Measurements from ENCODE around the gene PCDHGC4.
A peak's percentile ranks its signal among the peaks of the same experiment; 100 is the strongest.

The PCDHGC4 gene

DNA sequence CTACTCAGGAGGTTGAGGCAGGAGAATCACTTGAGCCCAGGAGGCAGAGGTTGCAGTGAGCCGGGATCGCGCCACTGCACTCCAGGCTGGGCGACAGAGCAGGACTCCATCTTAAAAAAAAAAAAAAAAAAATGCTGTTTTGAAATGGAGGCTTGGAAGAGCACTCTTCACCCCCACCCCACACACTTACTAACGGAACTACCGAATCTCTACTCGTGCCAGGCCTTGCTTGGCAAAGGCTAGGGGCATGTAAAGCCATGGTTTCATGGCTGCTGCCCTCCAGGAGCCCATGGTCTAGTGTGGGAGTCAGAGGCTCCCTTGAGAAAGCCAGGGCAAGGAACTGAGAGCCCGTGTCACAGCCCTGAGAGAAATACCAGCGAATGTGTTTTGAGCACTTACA, 25.3 kb downstream of the PCDHGC4 start:
- H3K4me3 ChIP-seq (ENCODE audit: severe bottlenecking), result no peak overlapping the region
- TF ChIP-seq, protein P1, sequence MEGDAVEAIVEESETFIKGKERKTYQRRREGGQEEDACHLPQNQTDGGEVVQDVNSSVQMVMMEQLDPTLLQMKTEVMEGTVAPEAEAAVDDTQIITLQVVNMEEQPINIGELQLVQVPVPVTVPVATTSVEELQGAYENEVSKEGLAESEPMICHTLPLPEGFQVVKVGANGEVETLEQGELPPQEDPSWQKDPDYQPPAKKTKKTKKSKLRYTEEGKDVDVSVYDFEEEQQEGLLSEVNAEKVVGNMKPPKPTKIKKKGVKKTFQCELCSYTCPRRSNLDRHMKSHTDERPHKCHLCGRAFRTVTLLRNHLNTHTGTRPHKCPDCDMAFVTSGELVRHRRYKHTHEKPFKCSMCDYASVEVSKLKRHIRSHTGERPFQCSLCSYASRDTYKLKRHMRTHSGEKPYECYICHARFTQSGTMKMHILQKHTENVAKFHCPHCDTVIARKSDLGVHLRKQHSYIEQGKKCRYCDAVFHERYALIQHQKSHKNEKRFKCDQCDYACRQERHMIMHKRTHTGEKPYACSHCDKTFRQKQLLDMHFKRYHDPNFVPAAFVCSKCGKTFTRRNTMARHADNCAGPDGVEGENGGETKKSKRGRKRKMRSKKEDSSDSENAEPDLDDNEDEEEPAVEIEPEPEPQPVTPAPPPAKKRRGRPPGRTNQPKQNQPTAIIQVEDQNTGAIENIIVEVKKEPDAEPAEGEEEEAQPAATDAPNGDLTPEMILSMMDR (IDR thresholded peaks at IDR 0.05; ENCODE audit: poor library complexity, severe bottlenecking), result no peak
- peaks cover 42% of the 10 kb centered on the region for H3K4me1 ChIP-seq (ENCODE audit: insufficient read depth, poor library complexity, severe bottlenecking)
- H3K27me3 ChIP-seq (ENCODE audit: insufficient read depth, poor library complexity, severe bottlenecking), result no peaks in the 10 kb centered on the region
- peaks cover 14% of the 10 kb centered on the region for H3K36me3 ChIP-seq (ENCODE audit: low read depth)
- DNase-seq (ENCODE audit: low spot score) (no peak), ATAC-seq (ENCODE audit: low read depth) (no peak)
- peak overlapping the region; percentile 88 for H3K27ac ChIP-seq (ENCODE audit: poor library complexity, severe bottlenecking)
- no peaks in the 10 kb centered on the region for H3K9me3 ChIP-seq (ENCODE audit: severe bottlenecking)

DNA sequence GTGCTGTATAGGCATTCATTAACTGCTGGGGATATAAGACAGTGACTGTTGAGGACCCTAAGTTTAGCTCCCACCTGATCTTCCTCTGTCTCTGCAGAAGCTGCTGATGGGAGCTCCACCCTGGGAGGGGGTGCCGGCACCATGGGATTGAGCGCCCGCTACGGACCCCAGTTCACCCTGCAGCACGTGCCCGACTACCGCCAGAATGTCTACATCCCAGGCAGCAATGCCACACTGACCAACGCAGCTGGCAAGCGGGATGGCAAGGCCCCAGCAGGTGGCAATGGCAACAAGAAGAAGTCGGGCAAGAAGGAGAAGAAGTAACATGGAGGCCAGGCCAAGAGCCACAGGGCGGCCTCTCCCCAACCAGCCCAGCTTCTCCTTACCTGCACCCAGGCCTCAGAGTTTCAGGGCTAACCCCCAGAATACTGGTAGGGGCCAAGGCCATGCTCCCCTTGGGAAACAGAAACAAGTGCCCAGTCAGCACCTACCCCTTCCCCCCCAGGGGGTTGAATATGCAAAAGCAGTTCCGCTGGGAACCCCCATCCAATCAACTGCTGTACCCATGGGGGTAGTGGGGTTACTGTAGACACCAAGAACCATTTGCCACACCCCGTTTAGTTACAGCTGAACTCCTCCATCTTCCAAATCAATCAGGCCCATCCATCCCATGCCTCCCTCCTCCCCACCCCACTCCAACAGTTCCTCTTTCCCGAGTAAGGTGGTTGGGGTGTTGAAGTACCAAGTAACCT, 26.2 kb downstream of the PCDHGC4 start:
- Histone ChIP-seq H3K36me3 (ENCODE audit: low read depth) (peaks cover 20% of the 10 kb centered on the region), H3K4me1 (ENCODE audit: insufficient read depth, poor library complexity, severe bottlenecking) (peaks cover 47% of the 10 kb centered on the region), H3K27me3 (ENCODE audit: insufficient read depth, poor library complexity, severe bottlenecking) (no peaks in the 10 kb centered on the region), H3K4me3 (ENCODE audit: severe bottlenecking) (no peak overlapping the region), H3K27ac (ENCODE audit: poor library complexity, severe bottlenecking) (no peak overlapping the region), H3K9me3 (ENCODE audit: severe bottlenecking) (no peaks in the 10 kb centered on the region)
- ATAC-seq (ENCODE audit: low read depth) (no peak), DNase-seq (ENCODE audit: low spot score) (no peak)
- TF ChIP-seq, protein P1 (IDR thresholded peaks at IDR 0.05; ENCODE audit: poor library complexity, severe bottlenecking), result no peak

DNA sequence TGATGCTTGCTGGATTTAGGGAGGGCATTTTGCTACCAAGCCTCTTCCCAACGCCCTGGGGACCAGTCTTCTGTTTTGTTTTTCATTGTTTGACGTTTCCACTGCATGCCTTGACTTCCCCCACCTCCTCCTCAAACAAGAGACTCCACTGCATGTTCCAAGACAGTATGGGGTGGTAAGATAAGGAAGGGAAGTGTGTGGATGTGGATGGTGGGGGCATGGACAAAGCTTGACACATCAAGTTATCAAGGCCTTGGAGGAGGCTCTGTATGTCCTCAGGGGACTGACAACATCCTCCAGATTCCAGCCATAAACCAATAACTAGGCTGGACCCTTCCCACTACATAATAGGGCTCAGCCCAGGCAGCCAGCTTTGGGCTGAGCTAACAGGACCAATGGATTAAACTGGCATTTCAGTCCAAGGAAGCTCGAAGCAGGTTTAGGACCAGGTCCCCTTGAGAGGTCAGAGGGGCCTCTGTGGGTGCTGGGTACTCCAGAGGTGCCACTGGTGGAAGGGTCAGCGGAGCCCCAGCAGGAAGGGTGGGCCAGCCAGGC, 27.0 kb downstream of the PCDHGC4 start:
- H3K27ac ChIP-seq (ENCODE audit: poor library complexity, severe bottlenecking), result no peak overlapping the region
- no peak for ATAC-seq (ENCODE audit: low read depth)
- peaks cover 47% of the 10 kb centered on the region for H3K4me1 ChIP-seq (ENCODE audit: insufficient read depth, poor library complexity, severe bottlenecking)

DNA sequence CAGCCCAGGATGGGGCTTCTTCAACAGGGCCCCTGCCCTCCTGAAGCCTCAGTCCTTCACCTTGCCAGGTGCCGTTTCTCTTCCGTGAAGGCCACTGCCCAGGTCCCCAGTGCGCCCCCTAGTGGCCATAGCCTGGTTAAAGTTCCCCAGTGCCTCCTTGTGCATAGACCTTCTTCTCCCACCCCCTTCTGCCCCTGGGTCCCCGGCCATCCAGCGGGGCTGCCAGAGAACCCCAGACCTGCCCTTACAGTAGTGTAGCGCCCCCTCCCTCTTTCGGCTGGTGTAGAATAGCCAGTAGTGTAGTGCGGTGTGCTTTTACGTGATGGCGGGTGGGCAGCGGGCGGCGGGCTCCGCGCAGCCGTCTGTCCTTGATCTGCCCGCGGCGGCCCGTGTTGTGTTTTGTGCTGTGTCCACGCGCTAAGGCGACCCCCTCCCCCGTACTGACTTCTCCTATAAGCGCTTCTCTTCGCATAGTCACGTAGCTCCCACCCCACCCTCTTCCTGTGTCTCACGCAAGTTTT, 27.6 kb downstream of the PCDHGC4 start:
- Histone ChIP-seq H3K27ac (ENCODE audit: poor library complexity, severe bottlenecking) (peak overlapping the region; percentile 95), H3K4me3 (ENCODE audit: severe bottlenecking) (no peak overlapping the region), H3K36me3 (ENCODE audit: low read depth) (peaks cover 34% of the 10 kb centered on the region), H3K9me3 (ENCODE audit: severe bottlenecking) (no peaks in the 10 kb centered on the region), H3K27me3 (ENCODE audit: insufficient read depth, poor library complexity, severe bottlenecking) (no peaks in the 10 kb centered on the region), H3K4me1 (ENCODE audit: insufficient read depth, poor library complexity, severe bottlenecking) (peaks cover 47% of the 10 kb centered on the region)
- TF ChIP-seq, protein P1 (IDR thresholded peaks at IDR 0.05; ENCODE audit: poor library complexity, severe bottlenecking), result peak; percentile 84
- no peak for DNase-seq (ENCODE audit: low spot score)
- no peak for ATAC-seq (ENCODE audit: low read depth)

More for the DNA sequence above, 27.0 kb downstream of the PCDHGC4 start:
- H3K4me3 ChIP-seq (ENCODE audit: severe bottlenecking), result no peak overlapping the region
- peaks cover 28% of the 10 kb centered on the region for H3K36me3 ChIP-seq (ENCODE audit: low read depth)
- H3K27me3 ChIP-seq (ENCODE audit: insufficient read depth, poor library complexity, severe bottlenecking), result no peaks in the 10 kb centered on the region
- no peaks in the 10 kb centered on the region for H3K9me3 ChIP-seq (ENCODE audit: severe bottlenecking)
- no peak for DNase-seq (ENCODE audit: low spot score)
- TF ChIP-seq, protein P1 (IDR thresholded peaks at IDR 0.05; ENCODE audit: poor library complexity, severe bottlenecking), result no peak

All from RWPE2 (cell line).